Measurements from ENCODE around the gene SORT1. TPM values are rescaled to one million over a fixed set of nuclear protein-coding genes. Genes with fewer than 3 reads are reported as not detected.

Gene SORT1
- total RNA-seq, 4 donors from 2014 or later = 92.6 to 136 (median 134) TPM

- TF ChIP-seq EP300 (IDR thresholded peaks at IDR 0.05) (no peak), CTCF (IDR thresholded peaks at IDR 0.05) (no peak), POLR2AphosphoS5 (IDR thresholded peaks at IDR 0.05) (no peak), POLR2A (IDR thresholded peaks at IDR 0.05; ENCODE audit: low read depth) (no peak)
- H3K36me3 ChIP-seq = peaks cover 92 to 100% (median 96%) of the 10 kb centered on the region in 4 donors
- no peak overlapping the region for H3K4me3 ChIP-seq
- 97% methylated on average over 6 of the region's 6 CpGs for WGBS
- H3K4me1 ChIP-seq = no peaks in the 10 kb centered on the region
- intact Hi-C loops (cut with DNase I) = no loop called here
- no peak for DNase-seq (ENCODE audit: extremely low spot score)
- H3K27ac ChIP-seq (replicated peaks in 1 of 4) = no peak overlapping the region
- H3K9me3 ChIP-seq = no peaks in the 10 kb centered on the region
- H3K27me3 ChIP-seq = no peaks in the 10 kb centered on the region
Measured at GRCh38 chr1:109322974-109323373, 74.7 kb downstream of the SORT1 start.

- DNase-seq (ENCODE audit: extremely low spot score) = no peak
- Histone ChIP-seq H3K36me3 (peaks cover 82 to 100% (median 100%) of the 10 kb centered on the region in 4 donors), H3K4me1 (peaks cover 0 to 5% (median 2%) of the 10 kb centered on the region in 4 donors), H3K9me3 (no peaks in the 10 kb centered on the region), H3K27ac (replicated peaks in 1 of 4) (no peak overlapping the region), H3K4me3 (no peak overlapping the region), H3K27me3 (no peaks in the 10 kb centered on the region)
- TF ChIP-seq POLR2A (IDR thresholded peaks at IDR 0.05; ENCODE audit: low read depth) = no peak
- TF ChIP-seq CTCF (IDR thresholded peaks at IDR 0.05) = no peak
- TF ChIP-seq EP300 (IDR thresholded peaks at IDR 0.05) = no peak
- TF ChIP-seq POLR2AphosphoS5 (IDR thresholded peaks at IDR 0.05) = no peak
- 77% methylated on average over 3 of the region's 3 CpGs for WGBS
- intact Hi-C loops (cut with DNase I) = no loop called here
Measured at GRCh38 chr1:109319114-109319513, 78.6 kb downstream of the SORT1 start.

GRCh38 chr1:109316506-109316905, 81.2 kb downstream of the SORT1 start:
- intact Hi-C loops (cut with DNase I) = no loop called here
- WGBS = 89% methylated on average over 1 of the region's 1 CpG
- Histone ChIP-seq H3K27me3 (no peaks in the 10 kb centered on the region), H3K4me1 (peaks cover 0 to 26% (median 9%) of the 10 kb centered on the region in 4 donors), H3K36me3 (peaks cover 56 to 100% (median 96%) of the 10 kb centered on the region in 4 donors), H3K27ac (replicated peaks in 1 of 4) (no peak overlapping the region), H3K4me3 (no peak overlapping the region), H3K9me3 (no peaks in the 10 kb centered on the region)
- DNase-seq (ENCODE audit: extremely low spot score) = no peak
- TF ChIP-seq EP300 (IDR thresholded peaks at IDR 0.05) (no peak), POLR2AphosphoS5 (IDR thresholded peaks at IDR 0.05) (no peak), POLR2A (IDR thresholded peaks at IDR 0.05; ENCODE audit: low read depth) (no peak), CTCF (IDR thresholded peaks at IDR 0.05) (no peak)

DNA sequence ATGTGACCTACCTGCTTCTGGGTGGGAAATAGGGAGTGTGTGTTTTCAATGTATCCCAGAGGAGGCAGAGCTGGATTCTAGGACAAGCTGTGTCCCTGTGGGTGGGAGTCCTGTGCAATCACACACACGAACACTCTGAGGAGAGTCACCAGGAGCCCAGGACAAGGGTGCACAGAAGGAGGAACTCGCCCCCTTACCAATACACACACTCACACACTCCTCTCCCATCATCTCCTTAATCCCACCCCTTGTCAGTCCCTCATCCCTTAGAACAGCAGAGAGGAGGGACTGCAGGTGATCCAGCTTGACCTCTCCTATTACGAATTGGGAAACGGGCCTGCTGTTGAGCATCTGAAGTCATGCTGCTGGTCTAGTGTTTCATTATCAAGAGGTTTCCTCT, 82.4 kb downstream of the SORT1 start:
- Histone ChIP-seq H3K27ac (replicated peaks in 1 of 4) (peak overlapping the region in 2 of 4 donors; percentile 1 to 9), H3K9me3 (no peaks in the 10 kb centered on the region), H3K27me3 (no peaks in the 10 kb centered on the region), H3K4me1 (peaks cover 0 to 31% (median 12%) of the 10 kb centered on the region in 4 donors), H3K36me3 (peaks cover 43 to 96% (median 91%) of the 10 kb centered on the region in 4 donors), H3K4me3 (no peak overlapping the region)
- intact Hi-C loops (cut with DNase I) = no loop called here
- WGBS = 93% methylated on average over 4 of the region's 4 CpGs
- no peak for TF ChIP-seq POLR2A (IDR thresholded peaks at IDR 0.05; ENCODE audit: low read depth)
- no peak for TF ChIP-seq EP300 (IDR thresholded peaks at IDR 0.05)
- no peak for TF ChIP-seq CTCF (IDR thresholded peaks at IDR 0.05)
- no peak for TF ChIP-seq POLR2AphosphoS5 (IDR thresholded peaks at IDR 0.05)
- DNase-seq (ENCODE audit: extremely low spot score) = no peak

- no peak overlapping the region for H3K4me3 ChIP-seq
- no peaks in the 10 kb centered on the region for H3K9me3 ChIP-seq
- TF ChIP-seq POLR2A (IDR thresholded peaks at IDR 0.05; ENCODE audit: low read depth) (no peak), CTCF (IDR thresholded peaks at IDR 0.05) (no peak), EP300 (IDR thresholded peaks at IDR 0.05) (no peak), POLR2AphosphoS5 (IDR thresholded peaks at IDR 0.05) (no peak)
- H3K27ac ChIP-seq (replicated peaks in 1 of 4) = peak overlapping the region in 2 of 4 donors; percentile 1 to 9
- DNase-seq (ENCODE audit: extremely low spot score) = no peak
- 100% methylated on average over 1 of the region's 1 CpG for WGBS
- peaks cover 40 to 91% (median 86%) of the 10 kb centered on the region in 4 donors for H3K36me3 ChIP-seq
- intact Hi-C loops (cut with DNase I) = no loop called here
- no peaks in the 10 kb centered on the region for H3K27me3 ChIP-seq
- peaks cover 0 to 36% (median 17%) of the 10 kb centered on the region in 4 donors for H3K4me1 ChIP-seq
Measured at GRCh38 chr1:109314795-109315194, 82.9 kb downstream of the SORT1 start.
